NCI-H2171 (cell line): ENCODE measurements around the gene ALAD.

ENCODE experiments used
- DNase-seq: peaks from one replicate; lab custom pipeline; 2025; lab: John Stamatoyannopoulos, UW

ALAD gene

GRCh38 chr9:113345671-113346070, 55.4 kb downstream of the ALAD start:
- DNase-seq: no peak

GRCh38 chr9:113345190-113345589, 55.9 kb downstream of the ALAD start:
- no peak for DNase-seq

GRCh38 chr9:113343732-113344231, 57.3 kb downstream of the ALAD start:
- DNase-seq: no peak

GRCh38 chr9:113341712-113342410, 59.2 kb downstream of the ALAD start:
- DNase-seq: no peak

GRCh38 chr9:113340011-113340699, 60.9 kb downstream of the ALAD start, which contains the start of gene WDR31:
Gene WDR31, minus strand, starts transcription at chr9:113340275. Its CDS starts 8,253 bp downstream, at chr9:113332022.
- peak; percentile 84 for DNase-seq

- DNase-seq: no peak
These were observed 63.4 kb downstream of the ALAD start for GRCh38 chr9:113337714-113338113.
